GM19452 (cell line): ENCODE measurements around the gene PPIA.

Experiments used
- ATAC-seq: cut with Tn5 transposase; IDR thresholded peaks from one replicate; pipeline ENCODE4 v1.9.1; 2021; ENCODE audit not compliant: unreplicated experiment

The PPIA gene

DNA sequence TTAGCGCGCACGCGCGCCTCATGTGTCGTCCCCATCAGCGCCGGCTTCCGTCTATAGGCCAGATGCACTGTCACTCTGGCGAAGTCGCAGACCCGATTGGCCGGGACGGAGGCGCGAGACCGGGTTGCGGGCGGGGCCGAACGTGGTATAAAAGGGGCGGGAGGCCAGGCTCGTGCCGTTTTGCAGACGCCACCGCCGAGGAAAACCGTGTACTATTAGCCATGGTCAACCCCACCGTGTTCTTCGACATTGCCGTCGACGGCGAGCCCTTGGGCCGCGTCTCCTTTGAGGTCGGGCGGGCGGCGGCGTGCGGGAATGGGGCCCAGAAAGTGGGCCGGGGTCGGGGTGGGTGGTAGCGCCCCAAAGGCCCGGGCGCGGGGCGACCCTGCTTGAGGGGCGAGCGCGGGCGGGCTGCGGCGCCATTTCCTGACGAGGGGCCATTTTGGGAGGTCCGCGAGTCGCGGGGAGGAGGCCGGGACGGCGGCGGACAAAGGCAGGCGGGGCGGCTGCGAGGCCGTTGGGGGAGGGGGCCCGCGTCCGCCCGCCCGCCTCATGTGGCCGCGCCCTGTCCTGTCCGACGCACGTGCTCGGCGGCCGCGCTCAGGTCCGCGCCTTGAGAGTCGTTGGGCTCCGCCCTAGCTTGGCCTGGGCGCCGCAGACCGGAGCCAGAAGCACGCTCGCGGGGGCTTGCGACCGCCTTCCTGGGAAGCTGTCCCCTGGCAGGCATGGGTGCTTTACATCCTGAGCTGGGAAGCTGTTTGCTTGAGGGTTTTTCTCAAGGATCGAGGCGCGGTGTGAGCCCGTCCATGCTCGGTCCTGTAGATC lies at the start of gene PPIA:
PPIA (plus strand) TSS at position 178 of the 825 bp plus-strand sequence; CDS start at position 222, 44 bp downstream.
- ATAC-seq = peak; percentile 78

DNA sequence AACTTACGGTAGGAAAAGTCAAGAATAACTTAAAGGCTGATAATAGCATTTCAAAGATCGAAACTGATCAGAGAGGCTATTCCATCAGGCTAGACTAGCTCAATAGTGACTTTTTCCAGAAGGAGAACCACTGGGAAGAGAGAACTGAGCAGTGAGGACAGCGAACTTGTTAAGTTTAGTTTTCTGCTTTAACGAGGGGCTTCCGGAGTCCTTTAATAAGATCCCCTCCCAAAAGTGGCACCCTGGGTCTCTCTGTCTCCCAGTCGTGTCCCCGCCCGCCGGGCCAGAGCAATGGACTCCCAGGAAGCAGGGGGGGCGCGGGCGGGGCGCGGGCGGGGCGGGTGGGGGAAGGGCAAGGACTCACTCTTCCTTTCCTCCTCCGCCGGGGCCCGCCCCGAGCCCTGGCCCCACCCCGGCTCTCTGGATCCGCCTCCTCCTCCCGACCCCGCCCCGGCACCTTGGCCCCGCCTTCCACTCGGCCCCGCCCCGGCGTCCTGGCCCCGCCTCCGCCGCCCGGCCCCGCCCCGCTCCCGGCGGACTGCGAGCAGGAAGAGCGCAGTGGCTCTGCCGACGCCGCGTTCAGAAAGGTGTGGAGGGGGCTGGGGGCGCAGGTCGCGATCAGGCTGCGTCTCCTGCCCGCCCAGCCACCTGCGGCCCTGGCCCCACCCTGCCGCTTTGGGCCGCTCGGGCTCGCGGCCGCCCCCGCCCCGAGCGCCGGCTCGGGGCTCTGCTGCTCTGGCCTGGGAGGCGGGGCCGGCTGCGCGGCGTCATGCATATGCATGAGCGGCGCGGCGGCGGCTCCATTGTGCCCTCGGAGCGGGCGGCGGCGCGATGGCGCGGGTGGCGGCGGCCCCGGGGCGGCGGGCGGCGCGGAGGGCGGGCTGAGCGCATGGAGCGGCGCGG lies 48.2 kb upstream of the PPIA start, which contains the start of gene ZMIZ2:
ZMIZ2 (plus strand) TSS at position 803 of the 903 bp plus-strand sequence. CDS start 7,403 bp downstream, outside the sequence.
- ATAC-seq = peak; percentile 76

DNA sequence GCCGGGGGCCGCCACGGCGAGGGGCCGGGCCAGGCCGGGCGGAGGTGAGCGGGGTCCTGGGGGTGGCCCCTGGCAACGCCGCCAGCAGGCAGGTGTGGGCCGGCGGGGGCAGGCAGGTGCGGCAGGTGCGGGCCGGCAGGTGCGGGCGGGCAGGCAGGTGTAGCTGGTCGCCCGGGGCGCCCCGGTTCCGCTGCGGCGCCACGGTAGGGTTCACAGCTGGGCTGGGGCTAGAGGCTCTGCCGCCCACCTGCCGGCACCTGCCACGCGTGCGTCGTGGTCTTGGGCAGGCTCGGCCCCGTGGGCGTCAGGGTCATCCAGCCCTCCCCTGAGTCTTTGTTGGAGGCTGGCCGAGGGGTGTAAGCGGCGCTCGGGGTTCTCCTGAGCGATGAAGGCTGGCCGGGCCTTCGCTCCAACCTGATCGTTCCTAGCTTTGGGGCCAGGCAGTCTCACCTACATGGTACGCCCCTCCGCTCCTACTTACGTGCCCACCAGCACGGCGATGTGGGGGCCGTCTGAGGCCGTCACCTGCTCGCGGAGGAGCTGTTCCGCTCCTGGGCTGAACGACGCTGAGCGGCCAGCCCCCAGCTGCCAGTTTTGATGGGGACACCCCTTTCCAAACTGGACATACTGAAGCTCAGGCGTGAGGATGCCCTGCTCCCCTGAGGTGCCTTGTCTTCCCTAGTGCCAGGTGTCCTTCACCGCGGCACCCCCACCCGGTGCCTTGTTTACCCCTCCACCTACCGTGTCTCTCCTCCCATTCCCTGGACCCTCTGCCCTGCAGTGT lies 47.3 kb upstream of the PPIA start:
- ATAC-seq = peak; percentile 12

- no peak for ATAC-seq
Measured at GRCh38 chr7:44749992-44750391, 46.5 kb upstream of the PPIA start.

GRCh38 chr7:44750424-44750823 lies 46.1 kb upstream of the PPIA start:
- no peak for ATAC-seq

DNA sequence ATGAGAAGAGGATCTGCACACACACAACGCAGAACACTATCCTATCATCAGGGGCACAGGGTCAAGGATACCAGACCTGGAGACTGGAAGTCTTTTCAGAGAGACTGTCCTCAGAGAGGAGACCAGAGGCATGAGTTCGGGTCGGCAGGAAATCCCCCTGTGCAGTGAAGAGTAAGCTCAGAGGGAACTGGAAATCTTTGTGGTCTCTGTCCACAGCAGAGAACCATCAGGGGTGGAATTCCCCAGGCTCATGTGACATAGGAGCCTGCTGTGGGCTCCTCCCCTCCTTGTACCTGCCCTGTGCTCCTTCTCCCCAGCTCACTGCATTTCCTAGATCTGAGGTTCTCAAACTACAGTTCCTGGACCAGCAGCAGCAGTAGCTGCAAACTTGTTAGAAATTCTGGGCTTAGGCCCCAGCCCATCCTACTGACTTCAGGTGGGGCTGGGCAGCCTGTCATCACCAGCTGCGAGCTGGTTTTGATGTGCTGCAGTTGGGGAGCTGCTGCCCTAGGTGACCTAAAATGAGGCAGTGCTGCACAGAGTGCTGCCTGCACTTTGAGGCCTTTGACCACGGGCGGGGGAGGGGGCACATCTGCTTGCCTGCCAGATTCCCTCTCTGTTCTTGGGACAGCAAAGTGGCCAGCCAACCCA lies 45.4 kb upstream of the PPIA start:
- ATAC-seq = peak; percentile 50

GRCh38 chr7:44752822-44753221 lies 43.7 kb upstream of the PPIA start:
- no peak for ATAC-seq

GRCh38 chr7:44754802-44755697 lies 41.4 kb upstream of the PPIA start:
- no peak for ATAC-seq

- no peak for ATAC-seq
Measured at GRCh38 chr7:44755698-44756627, 40.5 kb upstream of the PPIA start.

DNA sequence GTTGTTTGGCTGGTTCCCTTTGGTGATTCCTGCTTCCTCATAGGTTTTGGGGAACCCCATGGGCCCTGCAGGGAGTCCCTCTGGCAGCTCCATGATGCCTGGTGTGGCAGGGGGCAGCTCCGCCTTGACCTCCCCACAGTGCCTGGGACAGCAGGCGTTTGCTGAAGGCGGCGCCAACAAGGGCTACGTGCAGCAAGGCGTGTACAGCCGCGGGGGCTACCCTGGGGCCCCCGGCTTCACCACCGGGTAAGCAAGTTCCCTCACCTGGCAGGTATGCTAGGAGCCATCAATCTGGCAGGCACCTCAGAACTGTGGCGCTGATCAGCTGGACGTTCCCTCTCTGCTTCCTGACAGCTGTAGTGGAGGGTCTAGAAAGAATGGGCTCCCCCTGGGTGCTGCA lies 39.6 kb upstream of the PPIA start:
- ATAC-seq = no peak

DNA sequence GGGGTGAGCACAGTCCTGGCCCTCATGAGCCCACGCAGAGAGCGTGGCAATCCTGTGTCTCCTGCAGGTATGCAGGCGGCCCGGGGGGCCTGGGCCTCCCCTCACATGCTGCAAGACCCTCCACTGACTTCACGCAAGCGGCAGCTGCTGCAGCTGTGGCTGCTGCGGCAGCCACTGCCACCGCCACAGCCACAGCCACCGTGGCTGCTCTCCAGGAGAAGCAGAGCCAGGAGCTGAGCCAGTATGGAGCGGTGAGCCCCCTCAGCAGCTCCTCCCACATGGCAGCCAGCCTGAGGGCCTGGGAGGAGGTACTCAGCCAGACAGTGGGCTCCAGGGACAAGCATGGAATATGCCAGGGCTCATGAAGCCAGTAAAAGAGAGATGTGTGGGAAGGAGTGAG lies 39.2 kb upstream of the PPIA start:
- no peak for ATAC-seq

GRCh38 chr7:44757739-44758138 lies 38.7 kb upstream of the PPIA start:
- no peak for ATAC-seq

GRCh38 chr7:44759246-44759645 lies 37.2 kb upstream of the PPIA start:
- ATAC-seq = no peak

- no peak for ATAC-seq
Measured at GRCh38 chr7:44760034-44760580, 36.4 kb upstream of the PPIA start.

- ATAC-seq = no peak
Measured at GRCh38 chr7:44761207-44762161, 35.0 kb upstream of the PPIA start.

DNA sequence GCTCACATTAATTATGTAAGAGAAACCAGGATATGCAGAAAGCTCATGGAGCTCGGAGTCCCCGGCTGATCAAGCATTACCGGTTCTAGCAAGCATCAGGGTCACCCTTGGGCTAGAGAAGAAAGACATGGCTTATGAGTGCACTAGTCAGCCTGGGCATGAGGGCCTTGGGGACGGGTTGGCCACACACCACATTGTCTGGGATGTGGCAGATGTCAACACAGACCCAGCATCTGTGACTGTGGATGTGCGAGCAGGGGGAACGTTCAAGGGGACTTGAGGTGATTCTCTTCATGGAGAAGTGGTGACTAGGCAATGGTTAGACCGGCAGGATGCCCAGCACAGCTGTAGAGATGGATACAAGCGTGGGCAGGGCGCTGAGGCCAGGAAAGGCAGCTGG lies 34.2 kb upstream of the PPIA start:
- no peak for ATAC-seq
